HepG2 (cell line): Measurements from ENCODE around the gene ESYT1. TPM values are rescaled to one million over a fixed set of nuclear protein-coding genes. Genes with fewer than 3 reads are reported as not detected.

Source experiments
- ATF1 ChIP-seq: IDR thresholded peaks from 2 replicates; pipeline ENCODE4 v1.6.1; 2016; ENCODE audit warnings: mild to moderate bottlenecking, control low read depth
- ATRX ChIP-seq: sonication (generic); formaldehyde crosslinking; IDR thresholded peaks from 2 replicates; pipeline ENCODE4 v1.4.0; 2020; ENCODE audit warnings: missing genetic modification reagents, borderline replicate concordance
- BCL6 ChIP-seq: IDR thresholded peaks from 2 replicates; pipeline ENCODE4 v1.6.1; 2016; ENCODE audit warnings: missing genetic modification reagents, missing compliant biosample characterization
- CEBPB ChIP-seq: IDR thresholded peaks from 2 replicates; pipeline ENCODE4 v1.6.1; 2011; ENCODE audit warnings: low read depth, low read length, improper control_type of control experiment, borderline replicate concordance
- ELF3 ChIP-seq: IDR thresholded peaks from 2 replicates; pipeline ENCODE4 v1.6.1; 2016; ENCODE audit warnings: missing genetic modification reagents, missing compliant biosample characterization
- ETV6 ChIP-seq: sonication (generic); formaldehyde crosslinking; conservative IDR thresholded peaks from 2 replicates; pipeline ENCODE4 v1.4.0; 2020; ENCODE audit warnings: missing genetic modification reagents
- MAFG ChIP-seq: sonication (generic); formaldehyde crosslinking; IDR thresholded peaks from 2 replicates; pipeline ENCODE4 v1.5.1; 2020; ENCODE audit warnings: mild to moderate bottlenecking, missing genetic modification reagents
- MAZ ChIP-seq, 2 experiments: sonication (generic) in 1 of 2; formaldehyde crosslinking in 1 of 2; IDR thresholded peaks; 2 replicates each; pipeline versions ENCODE4 v1.5.0 to v1.6.1; 2012 to 2020; ENCODE audit warnings: low read depth in 2 of 2, mild to moderate bottlenecking in 2 of 2, borderline replicate concordance in 1 of 2, improper control_type of control experiment in 1 of 2, low read length in 1 of 2, missing genetic modification reagents in 1 of 2, moderate library complexity in 1 of 2
- MXD1 ChIP-seq: sonication (generic); formaldehyde crosslinking; IDR thresholded peaks from 2 replicates; pipeline ENCODE4 v1.4.0; 2020; ENCODE audit warnings: mild to moderate bottlenecking, missing genetic modification reagents
- MZF1 ChIP-seq: sonication (generic); formaldehyde crosslinking; IDR thresholded peaks from 2 replicates; pipeline ENCODE4 v1.8.1; 2023; ENCODE audit warnings: mild to moderate bottlenecking, missing genetic modification reagents, borderline replicate concordance
- NPAS2 ChIP-seq: sonication (generic); formaldehyde crosslinking; IDR thresholded peaks from 2 replicates; pipeline ENCODE4 v1.8.0; 2022; ENCODE audit warnings: mild to moderate bottlenecking, missing genetic modification reagents, borderline replicate concordance
- REL ChIP-seq: sonication (generic); formaldehyde crosslinking; conservative IDR thresholded peaks from 2 replicates; pipeline ENCODE4 v1.8.0; 2022; ENCODE audit warnings: mild to moderate bottlenecking, missing genetic modification reagents, moderate library complexity
- SETDB1 ChIP-seq: sonication (generic); formaldehyde crosslinking; IDR thresholded peaks from 2 replicates; pipeline ENCODE4 v1.5.1; 2020; ENCODE audit warnings: missing genetic modification reagents, mild to moderate bottlenecking, borderline replicate concordance
- SMAD9 ChIP-seq: sonication (generic); formaldehyde crosslinking; IDR thresholded peaks from 2 replicates; pipeline ENCODE4 v1.5.1; 2020; ENCODE audit warnings: mild to moderate bottlenecking, missing genetic modification reagents
- U2AF2 ChIP-seq: fragments of 200-400 bp; formaldehyde crosslinking; IDR thresholded peaks from 2 replicates; pipeline ENCODE4 v1.6.1; 2017; ENCODE audit warnings: low read depth, mild to moderate bottlenecking, low read length
- ZNF230 ChIP-seq: sonication (generic); formaldehyde crosslinking; IDR thresholded peaks from 2 replicates; pipeline ENCODE4 v1.4.0; 2020; ENCODE audit warnings: mild to moderate bottlenecking, missing genetic modification reagents
- ZNF335 ChIP-seq: sonication (generic); formaldehyde crosslinking; IDR thresholded peaks from 2 replicates; pipeline ENCODE4 v1.4.0; 2020; ENCODE audit warnings: missing genetic modification reagents
- ZNF7 ChIP-seq: IDR thresholded peaks from 2 replicates; pipeline ENCODE4 v1.6.1; 2016; ENCODE audit warnings: missing biosample characterization, missing genetic modification reagents
- polyA plus RNA-seq, 8 experiments: library from polyadenylated mRNA; depleted of rRNA in 3 of 8; stranded (reverse) in 7 of 8; unstranded in 1 of 8; fragments of >200 nt; fragmentation: Illumina TruSeq in 4 of 8; extraction: Trizol in 4 of 8; gene quantifications; 2 replicates each; pipeline versions ENCODE4 v1.2.1 to v1.2.3, GENCODE V29; 2011 to 2016; ENCODE audit warnings: low read depth in 4 of 8, missing spikeins in 1 of 8, mixed read lengths in 1 of 8; ENCODE audit not compliant: insufficient read depth in 1 of 8
- total RNA-seq, 5 experiments: library from RNA; depleted of rRNA; stranded (reverse); fragments of >200 nt; fragmentation: Illumina TruSeq; extraction: Trizol; gene quantifications; 2 replicates each; pipeline ENCODE4 v1.2.3, GENCODE V29; 2016; ENCODE audit warnings: low read depth in 1 of 5
- TF ChIP-seq, protein P1 (sequence below): sonication (generic); formaldehyde crosslinking; IDR thresholded peaks from 2 replicates; pipeline ENCODE4 v1.8.1; 2023; ENCODE audit warnings: mild to moderate bottlenecking, missing genetic modification reagents
- TF ChIP-seq, protein P2 (sequence below): sonication (generic); formaldehyde crosslinking; IDR thresholded peaks from 2 replicates; pipeline ENCODE4 v1.5.0; 2020; ENCODE audit warnings: mild to moderate bottlenecking, missing genetic modification reagents, borderline replicate concordance

Gene ESYT1
- total and polyA plus RNA-seq, 2 of the 13 experiments (the other 11 are each of a cell fraction or from before 2014, with no cell fraction given), result 66.9 to 71.0 TPM

DNA sequence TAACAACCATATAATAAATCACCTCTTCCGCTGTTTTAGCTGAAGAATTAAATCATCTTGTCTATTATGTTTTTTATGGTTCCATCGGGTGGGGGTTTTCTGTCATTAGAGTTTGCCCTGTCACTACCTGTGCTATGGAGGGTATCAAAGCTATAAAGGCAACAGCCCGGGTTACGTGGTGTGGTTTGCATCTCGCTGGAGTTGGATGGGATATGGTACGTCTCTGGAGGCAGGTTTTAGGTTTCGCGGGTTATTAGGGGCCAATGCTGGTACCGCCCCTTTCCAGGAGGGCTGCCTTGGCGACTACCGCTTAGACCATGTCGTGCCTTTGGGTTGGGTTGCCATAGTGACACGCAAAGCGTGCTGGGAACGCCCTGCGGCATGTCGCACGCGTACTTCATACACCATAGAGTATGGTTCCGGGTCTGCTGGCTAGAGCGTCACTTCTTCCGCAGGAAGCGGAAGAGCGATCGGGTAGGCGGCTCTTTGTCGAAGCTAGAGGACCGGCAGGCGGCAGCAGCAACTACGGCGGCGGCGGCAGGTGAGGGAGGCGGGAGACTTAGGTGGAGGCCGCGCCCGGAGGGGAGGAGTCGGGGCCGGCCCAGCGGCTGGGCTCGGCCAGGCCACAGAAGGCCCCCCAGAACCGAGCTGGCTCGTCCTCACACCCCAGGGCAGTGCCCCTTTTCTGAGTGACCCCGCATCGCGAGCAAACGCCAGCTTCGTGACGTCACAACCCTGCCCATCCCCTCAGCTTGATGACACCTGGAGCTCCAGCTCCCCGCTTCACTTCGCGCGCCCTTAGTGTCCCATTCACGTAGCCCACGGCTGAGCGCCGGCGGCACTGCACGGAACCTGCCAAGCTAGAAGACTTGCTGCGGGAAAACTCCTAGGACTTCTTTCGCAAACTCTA is 10.0 kb upstream of the ESYT1 start, which contains the start of gene ZC3H10 (continued):
- no peak for TF ChIP-seq MAZ (IDR thresholded peaks at IDR 0.05; ENCODE audit: borderline replicate concordance, low read depth, low read length)
- peak; percentile 95 for TF ChIP-seq MAZ (CRISPR knock-in tag; IDR thresholded peaks at IDR 0.05; ENCODE audit: low read depth)
- no peak for TF ChIP-seq SETDB1 (CRISPR knock-in tag)
- TF ChIP-seq, protein P1, sequence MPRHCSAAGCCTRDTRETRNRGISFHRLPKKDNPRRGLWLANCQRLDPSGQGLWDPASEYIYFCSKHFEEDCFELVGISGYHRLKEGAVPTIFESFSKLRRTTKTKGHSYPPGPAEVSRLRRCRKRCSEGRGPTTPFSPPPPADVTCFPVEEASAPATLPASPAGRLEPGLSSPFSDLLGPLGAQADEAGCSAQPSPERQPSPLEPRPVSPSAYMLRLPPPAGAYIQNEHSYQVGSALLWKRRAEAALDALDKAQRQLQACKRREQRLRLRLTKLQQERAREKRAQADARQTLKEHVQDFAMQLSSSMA (CRISPR knock-in tag), result no peak
- no peak for TF ChIP-seq SMAD9 (CRISPR knock-in tag)
- TF ChIP-seq ZNF335, result peak; percentile 68; the same call in 1 of the 2 replicates
- TF ChIP-seq NPAS2 (CRISPR knock-in tag), result no peak
- TF ChIP-seq ELF3 (CRISPR knock-in tag), result peak; percentile 92
- no peak for TF ChIP-seq REL
- no peak; the same call in 1 of the 2 replicates for TF ChIP-seq ZNF230
- TF ChIP-seq CEBPB, result no peak
- TF ChIP-seq ETV6 (CRISPR knock-in tag), result peak; percentile 99
- TF ChIP-seq ZNF7 (CRISPR knock-in tag), result no peak
- TF ChIP-seq BCL6 (CRISPR knock-in tag), result no peak
- TF ChIP-seq MZF1 (CRISPR knock-in tag), result no peak
- no peak for TF ChIP-seq MXD1
- 0 out of 2 replicates have a peak, but pooled peaks have one; percentile 69 for TF ChIP-seq U2AF2
- TF ChIP-seq, protein P2, sequence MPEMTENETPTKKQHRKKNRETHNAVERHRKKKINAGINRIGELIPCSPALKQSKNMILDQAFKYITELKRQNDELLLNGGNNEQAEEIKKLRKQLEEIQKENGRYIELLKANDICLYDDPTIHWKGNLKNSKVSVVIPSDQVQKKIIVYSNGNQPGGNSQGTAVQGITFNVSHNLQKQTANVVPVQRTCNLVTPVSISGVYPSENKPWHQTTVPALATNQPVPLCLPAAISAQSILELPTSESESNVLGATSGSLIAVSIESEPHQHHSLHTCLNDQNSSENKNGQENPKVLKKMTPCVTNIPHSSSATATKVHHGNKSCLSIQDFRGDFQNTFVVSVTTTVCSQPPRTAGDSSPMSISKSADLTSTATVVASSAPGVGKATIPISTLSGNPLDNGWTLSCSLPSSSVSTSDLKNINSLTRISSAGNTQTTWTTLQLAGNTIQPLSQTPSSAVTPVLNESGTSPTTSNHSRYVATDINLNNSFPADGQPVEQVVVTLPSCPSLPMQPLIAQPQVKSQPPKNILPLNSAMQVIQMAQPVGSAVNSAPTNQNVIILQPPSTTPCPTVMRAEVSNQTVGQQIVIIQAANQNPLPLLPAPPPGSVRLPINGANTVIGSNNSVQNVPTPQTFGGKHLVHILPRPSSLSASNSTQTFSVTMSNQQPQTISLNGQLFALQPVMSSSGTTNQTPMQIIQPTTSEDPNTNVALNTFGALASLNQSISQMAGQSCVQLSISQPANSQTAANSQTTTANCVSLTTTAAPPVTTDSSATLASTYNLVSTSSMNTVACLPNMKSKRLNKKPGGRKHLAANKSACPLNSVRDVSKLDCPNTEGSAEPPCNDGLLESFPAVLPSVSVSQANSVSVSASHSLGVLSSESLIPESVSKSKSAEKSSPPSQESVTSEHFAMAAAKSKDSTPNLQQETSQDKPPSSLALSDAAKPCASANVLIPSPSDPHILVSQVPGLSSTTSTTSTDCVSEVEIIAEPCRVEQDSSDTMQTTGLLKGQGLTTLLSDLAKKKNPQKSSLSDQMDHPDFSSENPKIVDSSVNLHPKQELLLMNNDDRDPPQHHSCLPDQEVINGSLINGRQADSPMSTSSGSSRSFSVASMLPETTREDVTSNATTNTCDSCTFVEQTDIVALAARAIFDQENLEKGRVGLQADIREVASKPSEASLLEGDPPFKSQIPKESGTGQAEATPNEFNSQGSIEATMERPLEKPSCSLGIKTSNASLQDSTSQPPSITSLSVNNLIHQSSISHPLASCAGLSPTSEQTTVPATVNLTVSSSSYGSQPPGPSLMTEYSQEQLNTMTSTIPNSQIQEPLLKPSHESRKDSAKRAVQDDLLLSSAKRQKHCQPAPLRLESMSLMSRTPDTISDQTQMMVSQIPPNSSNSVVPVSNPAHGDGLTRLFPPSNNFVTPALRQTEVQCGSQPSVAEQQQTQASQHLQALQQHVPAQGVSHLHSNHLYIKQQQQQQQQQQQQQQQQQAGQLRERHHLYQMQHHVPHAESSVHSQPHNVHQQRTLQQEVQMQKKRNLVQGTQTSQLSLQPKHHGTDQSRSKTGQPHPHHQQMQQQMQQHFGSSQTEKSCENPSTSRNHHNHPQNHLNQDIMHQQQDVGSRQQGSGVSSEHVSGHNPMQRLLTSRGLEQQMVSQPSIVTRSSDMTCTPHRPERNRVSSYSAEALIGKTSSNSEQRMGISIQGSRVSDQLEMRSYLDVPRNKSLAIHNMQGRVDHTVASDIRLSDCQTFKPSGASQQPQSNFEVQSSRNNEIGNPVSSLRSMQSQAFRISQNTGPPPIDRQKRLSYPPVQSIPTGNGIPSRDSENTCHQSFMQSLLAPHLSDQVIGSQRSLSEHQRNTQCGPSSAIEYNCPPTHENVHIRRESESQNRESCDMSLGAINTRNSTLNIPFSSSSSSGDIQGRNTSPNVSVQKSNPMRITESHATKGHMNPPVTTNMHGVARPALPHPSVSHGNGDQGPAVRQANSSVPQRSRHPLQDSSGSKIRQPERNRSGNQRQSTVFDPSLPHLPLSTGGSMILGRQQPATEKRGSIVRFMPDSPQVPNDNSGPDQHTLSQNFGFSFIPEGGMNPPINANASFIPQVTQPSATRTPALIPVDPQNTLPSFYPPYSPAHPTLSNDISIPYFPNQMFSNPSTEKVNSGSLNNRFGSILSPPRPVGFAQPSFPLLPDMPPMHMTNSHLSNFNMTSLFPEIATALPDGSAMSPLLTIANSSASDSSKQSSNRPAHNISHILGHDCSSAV (CRISPR knock-in tag), result no peak
- peak; percentile 83 for TF ChIP-seq ATF1
- no peak for TF ChIP-seq MAFG (CRISPR knock-in tag)
- TF ChIP-seq ATRX (CRISPR knock-in tag), result no peak
